Psoas muscle (tissue), 8 donors: ENCODE data around the gene TRIM37. TPM values are rescaled to one million over a fixed set of nuclear protein-coding genes. Genes with fewer than 3 reads are reported as not detected.
A peak's percentile ranks its signal among the peaks of the same experiment; 100 is the strongest.

Experiments
- ATAC-seq, 4 donors: fragments of 200-7000 bp; cut with Tn5 transposase; one replicate each; pipeline ENCODE4 v1.9.1; 2020; ENCODE audit warnings: moderate library complexity in 3 of 4, mild to moderate bottlenecking in 2 of 4
- DNase-seq, 2 donors: peaks; one replicate each; pipeline ENCODE4 v3.0.0-alpha.2; 2020
- H3K27ac ChIP-seq: fragments of 200-600 bp; one replicate; pipeline ENCODE4 v1.8.0; 2022
- H3K27me3 ChIP-seq, 3 donors: fragments of 200-600 bp in 1 of 3; one replicate each; pipeline versions ENCODE4 v1.6.1 to v1.8.0; 2013 to 2022; ENCODE audit warnings: low read length in 2 of 3, mild to moderate bottlenecking in 2 of 3, moderate library complexity in 1 of 3; ENCODE audit not compliant: insufficient read depth in 3 of 3
- H3K36me3 ChIP-seq, 2 donors: fragments of 200-600 bp in 1 of 2; one replicate each; pipeline versions ENCODE4 v1.6.1 to v1.8.0; 2013 to 2022; ENCODE audit warnings: low read depth in 1 of 2, mild to moderate bottlenecking in 1 of 2, moderate library complexity in 1 of 2; ENCODE audit not compliant: insufficient read depth in 1 of 2
- H3K4me1 ChIP-seq: fragments of 200-600 bp; one replicate; pipeline ENCODE4 v1.8.0; 2022
- H3K4me3 ChIP-seq: fragments of 200-600 bp; one replicate; pipeline ENCODE4 v1.8.0; 2022; ENCODE audit warnings: mild to moderate bottlenecking
- H3K9me3 ChIP-seq: fragments of 200-600 bp; one replicate; pipeline ENCODE4 v1.8.0; 2022
- WGBS, 3 donors: extraction: QIAGEN DNeasy Blood & Tissue Kit; methylation state at CpG; one replicate each; pipeline versions ENCODE4 v1.1.6 to v1.1.7; 2013; 5-methylcytosine and 5-hydroxymethylcytosine counted together
- intact Hi-C, 2 donors: fragments of 100-400 bp; cut with DNase I; formaldehyde crosslinking; loops; one replicate each; pipeline versions ENCODE4 v1.11.0 to v1.14.2; 2022
- polyA plus RNA-seq, 3 donors: library from polyadenylated mRNA; stranded (reverse); fragments of 200-250 nt; gene quantifications; one replicate each; pipeline ENCODE4 v1.2.3, GENCODE V29; 2013
- total RNA-seq, 4 donors: library from RNA; stranded (reverse); fragmentation: NEBNext Ultra II Directional in 2 of 4; extraction: Animal tissue kit (Norgen Biotek cat#: 25700) in 2 of 4; gene quantifications; one replicate each; pipeline versions ENCODE4 v1.2.1 to v1.2.4, GENCODE V29; 2021 to 2023
- TF ChIP-seq, protein P1 (sequence below): fragments of 200-600 bp; IDR thresholded peaks from one replicate; pipeline ENCODE4 v1.8.0; 2022; ENCODE audit warnings: antibody characterized with exemption
- donor health status: healthy with polysubstance abuse.
- donor health status: DM: no; HTN: no; CAD: no; lungs with moderate emphysema.
- donor health status: Bipolar disorder and iron deficiency.
- donor health status: healthy.
- donor health status: DM: yes; HTN: yes; CAD: no.
- donor health status: DM: no; HTN: no; CAD: no.
- donor health status: DM: no; HTN: no; CAD: no.
- donor health status: DM: yes; HTN: yes; CAD: no.

Gene TRIM37
- total and polyA plus RNA-seq, 7 donors: 6.8 to 17.6 (median 14.2) TPM

DNA sequence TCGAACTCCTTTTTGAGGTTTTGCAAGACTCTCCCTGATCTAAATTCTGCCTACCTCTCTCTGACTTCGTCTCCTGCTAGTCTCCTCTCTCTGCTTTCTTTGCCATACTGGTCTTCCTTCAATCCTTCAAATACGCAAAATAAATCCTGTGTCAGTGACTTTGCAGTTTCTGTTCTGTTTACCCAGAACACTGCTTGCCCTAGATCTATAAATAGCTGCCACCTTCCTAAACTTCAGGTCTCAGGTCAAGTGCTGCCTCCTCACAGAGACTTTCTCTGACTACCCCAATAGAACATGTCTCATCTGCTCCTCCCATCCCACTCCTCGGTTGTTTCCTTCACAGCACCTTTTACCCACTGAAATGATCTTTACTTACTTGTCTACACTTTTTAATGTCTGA, 78.9 kb downstream of the TRIM37 start:
- intact Hi-C loops: no loop called here
- 60 to 86% (median 63%) methylated on average over 4 of the region's 4 CpGs for WGBS, 3 donors
- no peaks in the 10 kb centered on the region for H3K27me3 ChIP-seq
- TF ChIP-seq, protein P1, sequence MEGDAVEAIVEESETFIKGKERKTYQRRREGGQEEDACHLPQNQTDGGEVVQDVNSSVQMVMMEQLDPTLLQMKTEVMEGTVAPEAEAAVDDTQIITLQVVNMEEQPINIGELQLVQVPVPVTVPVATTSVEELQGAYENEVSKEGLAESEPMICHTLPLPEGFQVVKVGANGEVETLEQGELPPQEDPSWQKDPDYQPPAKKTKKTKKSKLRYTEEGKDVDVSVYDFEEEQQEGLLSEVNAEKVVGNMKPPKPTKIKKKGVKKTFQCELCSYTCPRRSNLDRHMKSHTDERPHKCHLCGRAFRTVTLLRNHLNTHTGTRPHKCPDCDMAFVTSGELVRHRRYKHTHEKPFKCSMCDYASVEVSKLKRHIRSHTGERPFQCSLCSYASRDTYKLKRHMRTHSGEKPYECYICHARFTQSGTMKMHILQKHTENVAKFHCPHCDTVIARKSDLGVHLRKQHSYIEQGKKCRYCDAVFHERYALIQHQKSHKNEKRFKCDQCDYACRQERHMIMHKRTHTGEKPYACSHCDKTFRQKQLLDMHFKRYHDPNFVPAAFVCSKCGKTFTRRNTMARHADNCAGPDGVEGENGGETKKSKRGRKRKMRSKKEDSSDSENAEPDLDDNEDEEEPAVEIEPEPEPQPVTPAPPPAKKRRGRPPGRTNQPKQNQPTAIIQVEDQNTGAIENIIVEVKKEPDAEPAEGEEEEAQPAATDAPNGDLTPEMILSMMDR: no peak
- peak overlapping the region; percentile 59 for H3K4me3 ChIP-seq
- peaks cover 20% of the 10 kb centered on the region for H3K4me1 ChIP-seq
- H3K9me3 ChIP-seq: no peaks in the 10 kb centered on the region
- H3K36me3 ChIP-seq: peaks cover 0 to 28% of the 10 kb centered on the region in 2 donors
- H3K27ac ChIP-seq: peak overlapping the region; percentile 78
- no peak for DNase-seq
- ATAC-seq: peak in 3 of 4 donors; percentile 60 to 82 (median 80)

DNA sequence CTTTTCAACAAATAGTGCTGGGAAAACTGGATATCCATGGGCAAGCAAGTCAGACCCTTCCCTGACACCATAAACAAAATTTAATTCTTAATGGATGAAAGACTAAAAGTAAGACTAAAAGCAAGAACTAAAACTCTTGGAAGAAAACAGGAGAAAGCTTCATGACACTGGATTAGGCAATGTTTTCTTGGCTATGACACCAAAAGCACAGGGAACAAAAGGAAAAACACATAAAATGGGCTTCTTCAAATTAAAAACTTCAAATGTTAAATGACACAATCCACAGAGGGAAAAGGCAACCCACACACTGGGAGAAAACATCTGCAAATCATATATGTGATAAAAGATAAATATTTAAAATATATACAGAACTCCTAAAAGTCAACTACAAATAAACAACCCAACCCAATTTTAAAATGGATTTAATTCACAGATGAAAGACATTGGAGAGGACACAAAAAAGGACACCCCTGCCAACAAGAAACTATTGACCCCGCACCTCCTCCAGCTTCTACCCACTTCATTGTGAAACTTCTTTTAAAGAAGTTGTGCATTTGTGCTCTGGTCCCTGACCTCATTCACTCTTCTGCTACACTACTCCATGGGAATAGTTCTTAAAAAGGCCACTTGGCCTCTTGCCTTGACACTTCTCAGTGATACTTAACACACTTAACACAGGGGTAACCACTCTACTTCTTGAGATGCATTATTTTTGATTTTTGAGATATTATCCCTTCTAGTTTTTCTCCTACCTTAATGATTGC, 80.3 kb downstream of the TRIM37 start:
- ATAC-seq (peak in 3 of 4 donors; percentile 31 to 74 (median 63)), DNase-seq (no peak)
- Histone ChIP-seq H3K36me3 (peaks cover 0 to 20% of the 10 kb centered on the region in 2 donors), H3K27me3 (no peaks in the 10 kb centered on the region), H3K27ac (peak overlapping the region; percentile 78), H3K9me3 (no peaks in the 10 kb centered on the region), H3K4me1 (peaks cover 20% of the 10 kb centered on the region), H3K4me3 (peak overlapping the region; percentile 59)
- WGBS, 3 donors: 62 to 91% (median 85%) methylated on average over 1 of the region's 1 CpG
- TF ChIP-seq, protein P1: no peak
- intact Hi-C loops: no loop called here

DNA sequence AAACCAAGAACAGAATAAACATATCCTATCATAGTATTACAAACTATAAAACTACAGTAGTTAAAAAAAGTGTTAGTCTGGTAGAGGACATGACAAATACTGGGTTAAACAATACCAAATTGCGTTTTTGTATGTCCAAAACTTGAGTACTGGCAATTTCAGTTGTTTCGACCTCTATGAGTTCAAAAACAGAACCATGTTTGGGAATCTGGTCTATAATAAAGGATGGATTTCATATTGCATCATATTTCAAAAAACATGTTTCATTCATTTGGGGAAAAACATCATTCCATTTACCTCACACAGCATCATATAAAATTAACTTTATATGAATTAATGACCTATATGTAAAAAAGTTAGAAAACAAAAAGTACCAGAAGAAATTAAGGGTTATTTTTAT, 81.8 kb downstream of the TRIM37 start:
- DNase-seq: no peak
- Histone ChIP-seq H3K27me3 (no peaks in the 10 kb centered on the region), H3K9me3 (no peaks in the 10 kb centered on the region), H3K36me3 (peaks cover 0 to 13% of the 10 kb centered on the region in 2 donors), H3K4me1 (peaks cover 20% of the 10 kb centered on the region), H3K4me3 (no peak overlapping the region), H3K27ac (no peak overlapping the region)
- 90 to 96% (median 94%) methylated on average over 2 of the region's 2 CpGs for WGBS, 3 donors
- ATAC-seq: no peak
- TF ChIP-seq, protein P1: no peak
- intact Hi-C loops: no loop called here

DNA sequence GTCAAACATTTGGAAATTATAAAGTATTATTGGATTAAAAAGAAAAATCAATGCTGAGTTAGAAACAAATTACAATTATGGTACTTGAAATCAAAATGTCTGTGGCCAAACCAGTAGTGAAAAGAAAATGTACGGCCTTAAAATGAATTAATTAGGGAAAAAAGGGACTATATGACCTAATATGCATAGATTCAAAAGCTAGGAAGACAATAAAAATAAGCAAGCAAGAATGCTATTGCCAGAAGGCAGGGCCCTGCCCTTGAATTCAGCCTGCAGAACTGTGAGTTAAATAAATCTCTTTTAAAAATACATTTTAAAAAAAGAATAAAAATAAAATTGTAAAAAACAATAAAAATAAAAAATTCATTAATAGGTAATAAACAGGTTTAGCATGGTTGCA, 88.7 kb downstream of the TRIM37 start:
- WGBS, 3 donors: 89 to 95% (median 90%) methylated on average over 1 of the region's 1 CpG
- no peaks in the 10 kb centered on the region for H3K9me3 ChIP-seq
- H3K27ac ChIP-seq: no peak overlapping the region
- H3K27me3 ChIP-seq: no peaks in the 10 kb centered on the region
- H3K4me3 ChIP-seq: no peak overlapping the region
- peaks cover 0 to 21% of the 10 kb centered on the region in 2 donors for H3K36me3 ChIP-seq
- intact Hi-C loops: no loop called here
- no peak for ATAC-seq
- TF ChIP-seq, protein P1: no peak
- no peak for DNase-seq
- no peaks in the 10 kb centered on the region for H3K4me1 ChIP-seq

DNA sequence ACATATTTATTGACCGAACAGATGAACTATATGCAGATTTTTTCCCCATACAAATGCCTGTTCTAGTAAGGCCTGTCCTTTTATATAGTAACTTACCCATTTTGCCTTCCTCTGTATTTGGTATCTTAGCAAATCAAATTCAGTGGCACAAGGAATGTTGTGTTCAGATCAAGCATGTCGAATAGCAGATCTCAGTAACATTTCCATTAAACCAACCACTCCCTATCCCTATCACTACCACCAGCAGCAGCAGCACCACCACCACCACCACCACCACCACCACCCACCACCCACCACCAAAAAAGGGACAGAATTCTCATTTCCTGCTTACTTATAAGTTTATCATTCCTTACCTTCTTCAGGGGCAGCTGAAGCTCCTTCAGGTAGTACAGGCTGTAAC, 94.7 kb downstream of the TRIM37 start:
- Histone ChIP-seq H3K27ac (no peak overlapping the region), H3K9me3 (no peaks in the 10 kb centered on the region), H3K4me1 (no peaks in the 10 kb centered on the region), H3K27me3 (no peaks in the 10 kb centered on the region), H3K4me3 (no peak overlapping the region), H3K36me3 (peaks cover 0 to 63% of the 10 kb centered on the region in 2 donors)
- intact Hi-C loops: no loop called here
- DNase-seq (no peak), ATAC-seq (no peak)
- WGBS, 3 donors: 94 to 98% (median 94%) methylated on average over 2 of the region's 2 CpGs
- TF ChIP-seq, protein P1: no peak
